ENCODE measurements around the gene SLC12A3.

The SLC12A3 gene

DNA sequence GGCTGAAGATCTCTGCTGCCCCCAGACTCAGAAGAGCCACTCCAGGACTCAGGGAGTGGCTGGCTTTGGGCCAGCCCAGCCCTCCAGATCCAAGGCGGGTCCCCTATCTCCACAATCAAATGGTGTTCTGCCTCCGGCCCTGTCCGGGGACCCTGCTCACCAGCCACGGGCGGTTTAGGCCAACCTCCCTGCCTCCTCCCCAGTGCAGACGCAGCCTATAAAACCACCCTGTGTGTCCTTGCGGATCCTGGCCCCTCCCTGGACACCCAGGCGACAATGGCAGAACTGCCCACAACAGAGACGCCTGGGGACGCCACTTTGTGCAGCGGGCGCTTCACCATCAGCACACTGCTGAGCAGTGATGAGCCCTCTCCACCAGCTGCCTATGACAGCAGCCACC lies at the start of gene SLC12A3:
TSS of gene SLC12A3 (plus strand) at position 248 of the 400 bp plus-strand sequence. CDS start at position 277, 29 bp downstream.
- DNase-seq (ENCODE audit: low read depth) = no peak

DNA sequence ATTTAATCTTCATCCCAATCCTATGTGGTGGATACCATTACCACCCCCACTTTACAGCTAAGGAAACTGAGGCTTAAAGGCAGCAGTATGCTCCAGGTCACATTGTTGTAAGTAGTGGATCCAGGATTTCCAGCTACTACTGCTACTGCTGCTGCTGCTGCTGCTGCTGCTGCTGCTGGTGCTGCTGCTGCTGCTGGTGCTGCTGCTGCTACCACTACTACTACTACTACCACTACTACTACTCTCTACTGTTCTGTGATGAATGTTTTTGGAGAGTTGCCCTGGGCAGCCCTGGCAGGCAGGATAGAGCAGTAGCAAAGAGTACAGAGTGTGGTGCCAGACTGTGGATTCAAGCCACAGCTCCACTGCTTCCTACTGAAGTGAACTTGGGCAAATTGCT lies 49.3 kb upstream of the SLC12A3 start:
- DNase-seq (ENCODE audit: low read depth) = no peak

DNA sequence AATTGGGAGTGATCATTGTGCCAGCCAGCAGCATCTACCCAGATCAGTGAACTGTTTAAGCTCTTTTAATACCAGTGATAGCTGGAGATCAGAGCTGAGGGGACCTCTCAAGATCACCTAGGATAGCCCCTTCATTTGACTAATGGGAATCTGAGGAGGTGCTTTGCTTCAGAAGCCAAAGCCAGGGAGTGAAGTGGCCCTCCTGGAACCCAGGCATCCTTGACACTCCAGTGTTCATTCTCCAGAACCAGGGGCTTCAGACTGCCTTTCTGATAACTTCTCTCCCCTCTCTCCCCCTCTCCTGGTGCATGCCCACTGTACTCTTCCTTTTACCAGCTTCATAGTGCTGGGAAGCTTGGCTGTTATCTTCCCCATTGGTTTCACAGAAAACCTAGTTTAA lies 48.0 kb upstream of the SLC12A3 start:
- no peak for DNase-seq (ENCODE audit: low read depth)

- no peak for DNase-seq (ENCODE audit: low read depth)
These were observed 47.1 kb upstream of the SLC12A3 start for GRCh38 chr16:56817938-56818337.

DNA sequence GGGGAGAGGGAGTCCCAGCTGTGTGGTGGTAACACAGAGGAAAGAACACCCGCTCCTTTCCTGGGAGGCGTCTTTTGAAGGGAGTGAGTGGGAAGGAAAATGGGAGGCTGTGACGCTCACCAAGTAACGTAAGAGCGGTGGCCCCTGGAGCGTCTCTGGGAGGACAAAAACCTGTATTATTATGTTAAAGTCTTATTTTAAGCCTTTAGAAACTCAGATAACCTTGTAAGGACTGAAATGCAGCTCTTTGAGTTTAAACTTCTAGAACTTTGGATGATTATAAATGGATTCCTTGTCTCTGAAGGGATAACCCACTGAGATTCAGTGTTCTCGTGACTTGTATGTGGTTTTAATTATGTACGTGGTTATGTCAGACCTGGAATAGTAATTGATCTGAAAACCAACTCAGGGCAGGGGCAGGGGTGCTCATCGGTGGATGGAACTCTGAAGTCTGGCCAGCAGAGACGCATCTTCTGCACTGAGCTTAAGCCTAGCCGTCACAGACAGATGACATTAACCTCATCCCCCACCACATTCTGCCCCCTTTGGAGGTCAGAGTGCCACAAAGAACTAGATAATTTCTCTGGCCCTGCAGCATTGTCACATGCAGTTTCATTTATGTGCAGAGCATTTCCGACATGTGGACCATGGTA lies 41.8 kb upstream of the SLC12A3 start:
- no peak for DNase-seq (ENCODE audit: low read depth)

DNA sequence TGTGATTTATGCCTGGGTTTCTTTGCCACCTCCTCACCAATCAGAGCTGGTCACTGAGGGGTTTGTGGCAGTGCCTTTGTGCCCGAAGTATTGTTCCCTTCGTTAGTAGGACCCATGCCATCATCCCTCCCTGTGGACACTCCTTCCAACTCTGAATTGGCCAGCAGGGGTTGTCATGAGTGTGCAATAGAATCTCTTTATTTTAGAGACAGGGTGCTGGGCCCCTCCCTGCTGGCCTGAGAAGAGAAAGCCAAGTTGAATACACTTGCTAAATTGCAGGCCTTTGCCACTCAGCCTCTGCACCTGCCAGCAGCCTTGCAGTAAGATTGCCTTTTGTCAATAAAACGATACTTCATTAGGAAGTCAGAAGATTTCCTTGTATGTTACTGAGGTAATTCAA lies 40.7 kb upstream of the SLC12A3 start:
- no peak for DNase-seq (ENCODE audit: low read depth)

GRCh38 chr16:56824804-56825203 lies 40.2 kb upstream of the SLC12A3 start:
- no peak for DNase-seq (ENCODE audit: low read depth)

DNA sequence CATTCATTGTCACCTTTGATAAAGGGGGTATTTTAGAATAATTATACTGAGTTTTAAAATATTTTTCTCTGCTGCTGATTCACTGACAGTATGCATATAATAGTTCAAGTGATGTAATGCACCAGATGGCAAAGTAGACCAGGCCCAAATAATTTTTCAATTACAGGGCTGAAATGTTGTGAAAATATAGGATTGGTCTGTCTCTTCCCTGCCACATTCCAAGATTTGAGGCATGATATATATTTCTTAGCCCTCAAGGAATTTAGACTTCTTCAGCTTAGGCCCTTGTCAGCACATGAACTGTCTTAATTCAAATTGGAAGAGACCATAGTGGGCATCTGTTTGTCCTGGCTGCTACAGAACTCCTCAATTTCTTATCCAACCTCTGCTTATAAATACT lies 39.2 kb upstream of the SLC12A3 start:
- DNase-seq (ENCODE audit: low read depth) = no peak

DNA sequence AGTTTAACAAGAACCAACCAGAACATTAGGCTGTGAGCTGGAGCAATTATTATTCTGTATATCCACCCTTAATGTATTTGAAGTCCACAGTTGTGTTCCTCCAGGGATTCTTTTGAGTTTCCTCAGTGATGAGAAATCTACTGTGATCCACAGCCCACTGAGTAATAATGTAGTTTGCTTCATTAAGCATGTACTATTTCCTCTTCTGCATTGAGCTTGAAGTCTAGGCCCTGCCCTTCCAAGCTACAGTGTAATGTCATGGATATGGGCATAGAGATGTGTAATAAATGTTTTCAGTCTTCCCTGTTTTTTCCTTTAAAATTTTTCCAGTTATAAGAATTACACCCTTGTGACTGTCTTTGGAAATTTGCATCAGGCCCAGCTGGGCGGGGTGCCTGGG lies 36.4 kb upstream of the SLC12A3 start:
- DNase-seq (ENCODE audit: low read depth) = no peak

DNA sequence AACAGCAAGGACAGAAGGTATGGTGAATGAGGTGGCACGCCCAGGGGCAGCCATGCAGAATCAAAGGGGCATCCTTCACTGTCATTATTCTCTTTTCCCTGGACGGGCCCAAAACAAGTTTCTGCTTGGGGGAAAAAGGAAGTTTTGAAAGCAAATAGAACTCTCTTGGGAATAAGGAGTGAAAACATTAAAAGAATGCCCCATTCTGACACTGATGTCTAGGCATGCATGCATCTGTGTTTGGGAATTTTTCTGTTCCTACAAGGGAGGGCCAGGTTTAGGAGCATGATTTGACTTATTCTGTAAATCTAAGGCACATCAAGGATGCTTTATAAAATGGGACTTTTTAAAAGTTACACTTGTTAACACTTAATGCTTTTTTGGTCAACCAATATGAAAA lies 34.3 kb upstream of the SLC12A3 start:
- DNase-seq (ENCODE audit: low read depth) = no peak

DNA sequence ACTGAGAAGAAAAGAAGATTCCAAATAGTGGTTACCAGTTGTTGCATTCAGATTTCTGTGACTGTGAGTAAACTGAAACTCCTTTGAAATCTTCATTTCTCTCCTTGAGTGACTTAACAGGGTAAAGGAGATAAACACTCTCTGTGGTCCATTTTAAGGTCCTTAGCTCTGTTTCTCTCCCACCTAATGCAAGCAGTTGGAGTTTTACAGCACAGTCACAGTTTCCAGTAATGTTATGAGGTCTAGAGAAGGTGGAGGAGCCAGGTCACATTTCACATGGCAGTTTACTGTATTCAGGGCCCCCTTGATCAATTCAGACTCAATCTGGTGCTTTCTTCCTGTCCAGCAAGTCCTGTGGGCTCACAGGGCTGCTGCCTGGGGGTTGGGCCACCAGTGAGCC lies 32.2 kb upstream of the SLC12A3 start:
- no peak for DNase-seq (ENCODE audit: low read depth)

GRCh38 chr16:56833243-56833970 lies 31.6 kb upstream of the SLC12A3 start:
- DNase-seq (ENCODE audit: low read depth) = no peak

DNA sequence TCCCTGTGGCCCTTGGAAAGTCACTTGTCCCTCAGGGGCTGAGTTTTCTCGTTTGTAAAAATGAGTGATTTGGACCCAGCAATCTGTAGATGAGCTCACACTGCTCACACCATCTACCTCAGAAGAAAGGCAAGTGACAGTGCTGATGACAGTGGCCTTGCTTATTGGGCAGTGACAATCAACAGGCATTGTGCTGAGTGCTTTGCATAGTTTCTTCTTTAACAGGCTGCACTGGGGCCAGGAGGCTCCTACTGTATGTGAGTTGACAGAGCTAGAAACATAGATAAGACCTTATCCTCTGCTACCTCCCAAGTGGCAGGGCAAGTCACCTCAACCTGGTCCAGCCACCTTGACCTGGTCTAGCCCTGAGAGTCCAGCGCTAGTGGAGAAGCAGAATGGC lies 29.7 kb upstream of the SLC12A3 start:
- no peak for DNase-seq (ENCODE audit: low read depth)

DNA sequence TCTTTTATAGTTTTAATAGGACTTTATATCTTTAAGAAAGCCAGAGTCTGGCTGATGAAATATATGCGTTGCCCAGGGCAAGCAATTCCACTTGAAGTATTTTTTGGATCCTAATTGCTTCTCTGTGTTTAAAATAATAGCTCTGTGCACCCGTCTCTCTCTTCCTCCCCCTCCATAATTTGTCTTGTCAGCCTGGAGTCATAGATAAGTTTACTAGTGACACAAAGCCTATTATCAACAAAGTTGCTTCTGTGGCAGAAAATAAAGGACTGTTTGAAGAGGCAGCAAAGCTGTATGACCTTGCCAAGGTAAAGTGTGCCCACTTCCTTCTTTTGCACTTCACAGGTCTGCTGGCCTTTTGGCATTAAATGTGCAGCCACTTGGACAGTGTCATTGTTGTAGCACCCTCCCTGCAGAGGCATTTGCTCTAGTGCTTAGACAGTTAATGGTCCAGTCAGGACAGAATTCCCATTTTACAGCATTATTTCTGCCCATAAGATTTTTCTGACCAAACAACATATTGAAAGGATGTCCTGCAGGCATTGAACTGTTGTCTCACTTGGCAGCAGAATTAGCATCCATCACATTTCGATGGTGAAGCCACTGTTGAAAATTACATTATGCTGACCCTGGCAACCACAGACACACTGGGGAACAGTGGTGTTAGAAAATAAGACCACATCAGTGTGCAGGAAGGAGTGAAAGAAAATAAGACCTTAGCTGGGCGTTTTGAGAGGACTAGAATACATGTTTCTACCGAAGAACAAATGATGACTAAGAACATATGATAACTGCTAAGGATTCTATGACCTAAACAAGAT lies 28.4 kb upstream of the SLC12A3 start:
- DNase-seq (ENCODE audit: low read depth) = no peak

GRCh38 chr16:56838622-56839337 lies 26.2 kb upstream of the SLC12A3 start:
- DNase-seq (ENCODE audit: low read depth) = no peak

- no peak for DNase-seq (ENCODE audit: low read depth)
These were observed 23.8 kb upstream of the SLC12A3 start for GRCh38 chr16:56841233-56841632.

DNA sequence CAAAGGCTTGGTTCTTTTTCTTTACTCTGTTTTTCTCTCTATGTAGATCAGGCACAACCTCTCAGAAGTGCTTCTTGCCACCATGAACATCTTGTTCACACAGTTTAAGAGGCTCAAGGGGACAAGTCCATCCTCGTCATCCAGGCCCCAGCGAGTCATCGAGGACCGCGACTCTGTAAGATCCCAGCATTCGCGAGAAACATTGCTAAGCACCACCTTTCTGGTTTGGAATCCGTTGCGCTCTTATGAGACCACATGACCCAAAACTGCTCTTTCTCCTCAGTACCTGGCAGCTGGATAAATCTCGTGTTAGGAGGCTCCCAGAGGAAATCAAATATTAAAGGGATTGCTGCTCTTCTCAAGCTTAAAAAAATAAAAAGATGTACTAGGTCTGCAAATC lies 23.3 kb upstream of the SLC12A3 start:
- no peak for DNase-seq (ENCODE audit: low read depth)

DNA sequence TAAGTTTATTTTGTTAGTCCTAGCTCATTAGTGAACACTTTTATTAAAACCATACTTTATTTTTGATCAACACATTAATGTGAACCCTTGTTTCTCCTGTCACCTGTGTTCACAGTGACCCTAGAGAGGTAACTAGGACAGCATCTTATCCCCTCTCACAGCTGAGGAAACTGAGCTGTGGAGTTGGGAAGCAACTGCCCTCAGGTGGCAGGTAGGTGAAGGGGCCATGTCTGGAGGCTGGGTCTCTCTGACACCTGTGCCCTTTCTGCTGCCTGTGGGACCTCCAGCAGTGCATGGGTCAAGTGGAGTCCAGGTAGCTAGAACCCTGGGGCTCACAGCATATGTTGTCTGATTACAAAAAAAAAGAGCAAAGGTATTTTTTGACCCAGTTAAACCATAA lies 22.9 kb upstream of the SLC12A3 start:
- DNase-seq (ENCODE audit: low read depth) = no peak

- DNase-seq (ENCODE audit: low read depth) = no peak
These were observed 21.0 kb upstream of the SLC12A3 start for GRCh38 chr16:56844056-56844455.

DNA sequence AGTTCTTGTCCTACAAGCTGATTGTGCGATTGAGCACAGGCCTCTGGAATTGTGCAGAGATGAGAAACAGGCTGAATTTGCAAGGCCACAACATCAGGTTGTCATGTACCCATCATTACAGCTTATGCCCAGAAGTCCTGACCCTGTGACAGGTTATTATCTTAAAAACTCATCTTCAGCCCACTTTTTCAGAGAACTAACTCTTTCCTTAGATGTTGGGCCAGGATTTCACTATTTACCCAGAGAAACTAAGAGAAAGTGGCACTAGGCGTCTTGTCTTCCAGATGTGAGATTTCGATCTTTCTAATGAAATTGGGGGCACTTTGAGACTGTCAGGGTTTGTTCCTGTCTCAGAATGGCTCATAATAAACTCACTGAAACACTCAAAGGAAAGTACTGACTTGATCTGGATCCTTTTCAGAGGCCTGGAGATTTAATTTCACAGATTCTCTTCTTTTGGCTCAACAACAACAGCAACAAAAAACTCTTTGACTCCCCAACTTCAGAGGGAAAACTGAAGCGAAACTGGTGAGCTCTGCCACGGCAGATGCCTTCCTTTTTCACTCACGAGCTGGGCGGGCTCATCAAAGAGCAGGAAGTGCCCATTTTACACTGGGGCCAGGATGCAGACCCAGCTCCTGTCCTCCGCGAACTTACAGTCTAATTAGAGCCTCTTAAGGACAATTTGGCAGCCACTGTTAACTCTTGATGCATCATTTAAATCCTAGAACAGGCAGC lies 17.7 kb upstream of the SLC12A3 start:
- no peak for DNase-seq (ENCODE audit: low read depth)

GRCh38 chr16:56848029-56848936 lies 16.7 kb upstream of the SLC12A3 start:
- no peak for DNase-seq (ENCODE audit: low read depth)

All from stimulated activated CD8-positive, alpha-beta memory T cell treated with anti-CD3 and anti-CD28 coated beads, Interleukin-12 subunit alpha, Interleukin-12 subunit beta, amount 100 ng/mL, for 4 hours (primary cell).